ENCODE measurements around the gene CHST3. TPM values are rescaled to one million over a fixed set of nuclear protein-coding genes. Genes with fewer than 3 reads are reported as not detected.
A peak's percentile ranks its signal among the peaks of the same experiment; 100 is the strongest.
"Not testable (repeated sequence)": the region's sequence is repeated elsewhere in the genome, so short reads cannot be mapped to it uniquely, and the experiment has no call there.

The CHST3 gene
- total and polyA plus RNA-seq, 5 donors = 14.9 to 37.0 (median 22.6) TPM

DNA sequence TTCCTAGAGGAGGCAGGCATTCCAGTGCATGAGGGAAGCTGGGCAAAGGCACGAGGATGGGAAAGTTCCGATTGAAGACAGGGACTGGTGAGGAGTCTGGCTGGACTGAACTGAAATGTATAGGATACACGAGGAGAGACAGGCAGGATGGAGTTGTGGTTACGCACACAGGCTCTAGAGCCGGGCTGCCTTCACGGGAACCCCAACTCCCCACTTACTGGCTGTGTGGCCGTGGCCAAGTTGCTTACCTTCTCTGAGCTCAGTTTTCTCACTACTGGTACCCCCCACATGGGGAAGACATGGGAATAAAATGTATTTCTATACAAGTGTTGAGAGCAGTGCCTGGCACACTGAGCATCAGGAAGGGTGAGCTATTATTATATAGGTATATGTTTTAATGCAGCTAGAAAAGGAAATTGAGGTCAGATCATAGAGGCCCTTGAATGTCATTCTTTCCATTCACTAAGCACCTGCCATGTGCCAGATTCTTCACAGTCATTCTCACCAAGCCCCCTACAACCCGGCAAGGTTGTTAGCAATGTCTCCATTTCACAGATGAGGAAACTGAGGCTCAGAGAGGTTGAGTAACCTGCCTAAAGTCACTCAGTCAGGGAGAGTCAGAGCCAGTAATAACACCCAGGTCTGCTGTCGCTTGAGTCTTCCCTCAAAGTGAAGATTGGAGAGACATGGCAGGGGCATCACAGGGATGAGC, 9.7 kb downstream of the CHST3 start:
- peaks cover 59% of the 10 kb centered on the region for H3K4me1 ChIP-seq (ENCODE audit: control insufficient read depth, insufficient read depth, low read length)
- H3K27me3 ChIP-seq (ENCODE audit: control insufficient read depth, insufficient read depth) = no peaks in the 10 kb centered on the region
- ATAC-seq = no peak
- intact Hi-C loops (cut with DNase I) = no loop called here
- no peak overlapping the region for H3K4me3 ChIP-seq (ENCODE audit: low read length)
- no peaks in the 10 kb centered on the region for H3K9me3 ChIP-seq (ENCODE audit: control insufficient read depth, low read length)
- peak in 1 of 3 donors; percentile 4 for DNase-seq
- 85% methylated on average over 9 of the region's 9 CpGs for WGBS
- peak overlapping the region; percentile 76 for H3K27ac ChIP-seq (ENCODE audit: low read length)

DNA sequence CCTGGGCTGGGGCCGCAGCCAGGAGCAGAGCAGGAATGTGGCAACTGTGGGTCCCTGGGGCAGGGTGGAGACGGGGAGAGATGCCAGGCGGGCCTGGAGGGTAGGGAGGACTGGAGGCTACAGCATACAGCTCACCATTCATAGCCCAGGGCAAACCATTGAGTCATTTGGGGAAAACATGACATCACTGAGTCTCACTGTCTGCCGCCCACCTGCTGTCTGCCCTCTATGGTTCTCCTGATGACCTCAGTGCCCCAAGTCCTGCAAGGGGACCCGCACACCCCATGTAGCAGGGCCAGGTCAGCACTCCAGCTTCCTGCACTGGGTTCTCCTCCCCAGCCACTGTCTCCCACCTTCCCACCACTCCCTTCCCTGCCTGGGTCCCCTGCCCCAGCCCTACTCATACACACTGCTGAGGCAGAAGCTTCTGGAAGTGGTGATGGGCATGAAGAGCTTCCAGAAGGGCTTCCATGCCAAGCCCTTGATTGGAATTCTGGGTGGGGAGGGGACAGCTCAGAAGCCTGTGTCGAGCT, 10.4 kb downstream of the CHST3 start:
- DNase-seq (peak; percentile 70 to 80 (median 77)), ATAC-seq (peak; percentile 34 to 50)

DNA sequence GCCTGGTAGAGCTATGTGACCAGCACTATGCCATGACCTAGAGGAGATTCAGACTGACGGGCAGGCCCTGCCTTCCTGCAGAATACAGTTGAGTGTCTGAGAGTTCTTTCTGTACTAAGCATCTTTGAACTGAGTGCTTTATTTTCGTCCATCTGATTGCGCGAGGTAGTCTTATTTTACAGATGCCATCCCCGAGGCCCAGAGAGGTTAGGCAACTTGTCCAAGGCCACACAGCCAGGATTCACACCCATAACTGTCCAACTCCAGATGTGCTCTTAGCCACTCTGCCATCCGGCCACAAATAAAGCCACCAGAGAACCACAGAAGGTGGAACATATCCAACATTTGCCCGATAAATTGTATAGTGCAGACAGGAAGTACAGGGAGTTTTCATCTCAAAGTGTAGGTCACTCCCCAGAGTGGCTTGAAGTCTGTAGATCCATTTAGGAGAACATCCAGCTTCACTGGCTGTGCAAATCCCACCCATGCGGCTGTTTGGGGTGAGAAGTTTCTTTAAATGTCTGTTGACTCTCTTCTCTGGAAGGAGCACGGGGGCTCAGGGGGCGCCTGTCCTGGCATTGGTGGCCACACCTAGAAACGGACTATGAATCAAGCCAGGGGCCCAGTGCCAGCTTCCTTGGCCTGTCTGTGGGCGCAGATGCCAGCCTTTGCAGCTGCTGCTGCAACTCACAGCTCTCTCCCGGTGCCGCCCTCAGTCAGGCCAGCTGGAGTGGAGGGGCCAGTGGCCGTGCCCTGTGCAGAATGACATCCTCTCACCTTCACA, 11.1 kb downstream of the CHST3 start:
- 51% methylated on average over 15 of the region's 15 CpGs for WGBS
- DNase-seq = peak; percentile 66 to 86 (median 84)
- H3K27me3 ChIP-seq (ENCODE audit: control insufficient read depth, insufficient read depth) = no peaks in the 10 kb centered on the region
- H3K4me1 ChIP-seq (ENCODE audit: control insufficient read depth, insufficient read depth, low read length) = peaks cover 68% of the 10 kb centered on the region
- peak overlapping the region; percentile 76 for H3K27ac ChIP-seq (ENCODE audit: low read length)
- peak; percentile 19 to 46 for ATAC-seq
- intact Hi-C loops (cut with DNase I) = no loop called here
- no peak overlapping the region for H3K4me3 ChIP-seq (ENCODE audit: low read length)
- no peaks in the 10 kb centered on the region for H3K9me3 ChIP-seq (ENCODE audit: control insufficient read depth, low read length)

More for the DNA sequence above, 10.4 kb downstream of the CHST3 start:
- intact Hi-C loops (cut with DNase I) = no loop called here
- no peak overlapping the region for H3K4me3 ChIP-seq (ENCODE audit: low read length)
- H3K4me1 ChIP-seq (ENCODE audit: control insufficient read depth, insufficient read depth, low read length) = peaks cover 65% of the 10 kb centered on the region
- peak overlapping the region; percentile 76 for H3K27ac ChIP-seq (ENCODE audit: low read length)
- 51% methylated on average over 6 of the region's 6 CpGs for WGBS
- no peaks in the 10 kb centered on the region for H3K9me3 ChIP-seq (ENCODE audit: control insufficient read depth, low read length)
- H3K27me3 ChIP-seq (ENCODE audit: control insufficient read depth, insufficient read depth) = no peaks in the 10 kb centered on the region

DNA sequence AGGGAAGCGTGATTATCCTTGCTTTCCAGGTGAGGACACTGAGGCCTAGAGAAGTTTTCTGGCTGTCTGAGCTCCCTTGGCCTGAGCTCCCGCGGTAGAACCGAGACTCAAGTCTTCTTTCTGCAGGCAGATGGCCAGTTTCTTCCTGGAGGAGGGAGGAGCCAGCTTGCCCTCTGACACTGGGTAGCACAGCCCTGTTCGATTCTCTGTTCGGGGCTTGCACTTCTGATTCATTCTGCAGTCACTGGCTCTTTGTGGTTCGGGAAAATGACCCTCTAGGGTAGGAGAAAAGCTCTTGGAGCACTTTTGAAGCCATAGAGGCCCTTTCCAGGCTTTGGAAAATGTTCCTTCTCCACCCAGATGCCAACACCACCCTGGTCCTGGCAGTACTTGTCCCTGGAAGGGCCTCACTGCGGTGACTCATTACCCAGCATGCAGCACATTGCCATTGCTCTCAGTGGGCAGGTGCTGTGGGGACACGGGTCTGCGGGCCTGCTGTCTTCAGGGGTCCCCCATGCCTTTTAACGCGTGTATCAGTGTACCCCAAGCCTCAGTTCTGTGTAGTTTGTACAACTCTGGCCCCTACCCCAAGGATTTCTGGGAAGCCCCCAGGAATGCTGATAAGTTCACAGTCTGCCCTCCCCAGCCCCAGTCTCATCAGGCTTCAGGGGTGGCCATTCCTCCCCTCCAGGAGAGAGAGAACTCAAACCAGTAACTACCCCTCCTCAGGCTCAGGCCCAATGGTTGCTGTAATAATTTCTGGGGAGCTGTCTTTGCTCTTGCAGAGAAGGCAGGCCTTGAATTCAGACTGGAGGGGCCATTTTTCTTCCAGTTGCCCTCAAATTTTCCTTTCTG, 11.9 kb downstream of the CHST3 start:
- WGBS = 37% methylated on average over 12 of the region's 12 CpGs
- H3K4me3 ChIP-seq (ENCODE audit: low read length) = no peak overlapping the region
- intact Hi-C loops (cut with DNase I) = no loop called here

DNA sequence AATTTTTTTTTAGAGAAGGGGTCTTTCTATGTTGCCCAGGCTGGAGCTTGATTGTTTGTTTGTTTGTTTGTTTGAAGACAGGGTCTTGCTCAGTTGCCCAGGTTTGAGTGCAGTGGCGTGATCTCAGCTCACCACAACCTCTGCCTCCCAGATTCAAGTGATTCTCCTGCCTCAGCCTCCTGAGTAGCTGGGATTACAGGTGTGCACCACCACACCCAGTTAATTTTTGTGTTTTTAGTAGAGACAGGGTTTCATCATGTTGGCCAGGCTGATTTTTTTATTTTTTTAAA, 13.4 kb downstream of the CHST3 start:
- intact Hi-C loops (cut with DNase I); H3K4me3 ChIP-seq (ENCODE audit: low read length); H3K27ac ChIP-seq (ENCODE audit: low read length); H3K9me3 ChIP-seq (ENCODE audit: control insufficient read depth, low read length); ATAC-seq; H3K27me3 ChIP-seq (ENCODE audit: control insufficient read depth, insufficient read depth): not testable (repeated sequence)
- H3K4me1 ChIP-seq (ENCODE audit: control insufficient read depth, insufficient read depth, low read length) = peaks cover 65% of the 10 kb centered on the region
- 98% methylated on average over 1 of the region's 1 CpG for WGBS
- peak in 1 of 3 donors; percentile 7 for DNase-seq

More for the DNA sequence above, 11.9 kb downstream of the CHST3 start:
- peak; percentile 44 to 54 for ATAC-seq
- no peaks in the 10 kb centered on the region for H3K9me3 ChIP-seq (ENCODE audit: control insufficient read depth, low read length)
- DNase-seq = peak; percentile 61 to 72 (median 69)
- peaks cover 63% of the 10 kb centered on the region for H3K4me1 ChIP-seq (ENCODE audit: control insufficient read depth, insufficient read depth, low read length)
- no peaks in the 10 kb centered on the region for H3K27me3 ChIP-seq (ENCODE audit: control insufficient read depth, insufficient read depth)
- peak overlapping the region; percentile 76 for H3K27ac ChIP-seq (ENCODE audit: low read length)

DNA sequence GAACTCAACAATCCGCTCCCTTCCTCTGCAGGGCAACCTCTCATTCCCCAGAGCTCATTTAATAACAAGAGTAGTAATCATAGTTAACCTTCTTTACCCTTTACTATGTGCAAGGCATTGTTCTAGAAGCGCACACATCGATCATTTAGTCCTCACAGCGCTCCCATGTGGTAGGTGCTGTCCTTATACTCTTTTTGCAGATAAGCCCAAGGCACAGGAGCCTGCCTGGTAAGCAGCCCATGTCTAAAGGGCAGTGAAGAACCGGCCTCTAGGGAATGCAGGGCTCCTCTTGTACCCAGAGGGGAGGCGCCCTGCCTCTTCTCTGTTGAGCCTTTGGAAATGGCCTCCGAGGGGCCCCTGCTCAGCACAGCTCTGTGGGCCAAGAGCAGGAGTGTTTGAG, 14.3 kb downstream of the CHST3 start:
- Histone ChIP-seq H3K4me1 (ENCODE audit: control insufficient read depth, insufficient read depth, low read length) (peaks cover 64% of the 10 kb centered on the region), H3K4me3 (ENCODE audit: low read length) (no peak overlapping the region), H3K27ac (ENCODE audit: low read length) (peak overlapping the region; percentile 34), H3K27me3 (ENCODE audit: control insufficient read depth, insufficient read depth) (no peaks in the 10 kb centered on the region), H3K9me3 (ENCODE audit: control insufficient read depth, low read length) (no peaks in the 10 kb centered on the region)
- DNase-seq = peak in 1 of 3 donors; percentile 18
- no peak for ATAC-seq
- 68% methylated on average over 7 of the region's 7 CpGs for WGBS
- intact Hi-C loops (cut with DNase I) = no loop called here

DNA sequence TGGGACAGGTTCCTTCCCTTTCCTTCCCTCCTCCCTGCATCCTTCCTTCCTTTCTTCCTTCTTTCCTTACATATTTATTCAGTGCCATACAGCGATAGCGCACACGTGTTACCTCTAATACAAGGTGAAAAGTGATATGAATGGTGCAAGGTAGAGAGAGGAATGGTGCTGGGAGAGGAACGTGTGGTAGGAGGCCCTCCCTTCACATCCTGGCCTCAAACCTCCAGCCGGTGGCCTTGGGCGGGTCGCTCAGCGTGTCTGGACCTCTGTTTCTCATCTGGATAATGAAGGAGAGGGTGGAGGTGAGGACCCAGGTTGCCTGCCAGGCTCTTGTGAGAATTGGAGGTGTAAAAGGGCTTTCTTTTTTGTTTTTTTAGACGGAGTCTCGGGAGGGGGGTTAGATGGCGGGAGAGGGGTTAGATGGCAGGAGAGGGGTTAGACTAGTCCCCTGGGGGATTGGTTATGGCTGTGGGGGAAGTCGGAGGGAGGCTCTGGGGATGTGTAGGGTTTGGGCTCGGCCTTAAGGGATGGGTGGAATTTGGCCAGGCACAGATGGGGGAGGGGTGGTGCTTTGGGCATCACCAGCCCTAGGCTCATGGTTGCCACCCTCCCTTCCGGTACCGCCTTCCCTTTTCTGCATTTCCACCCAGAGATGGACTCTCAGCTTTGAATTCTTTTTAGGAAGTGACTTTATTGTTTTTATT, 14.9 kb downstream of the CHST3 start:
- DNase-seq (peak; percentile 24 to 68 (median 56)), ATAC-seq (peak in 1 of 2 donors; percentile 8)
- Histone ChIP-seq H3K4me1 (ENCODE audit: control insufficient read depth, insufficient read depth, low read length) (peaks cover 61% of the 10 kb centered on the region), H3K27me3 (ENCODE audit: control insufficient read depth, insufficient read depth) (no peaks in the 10 kb centered on the region), H3K9me3 (ENCODE audit: control insufficient read depth, low read length) (no peaks in the 10 kb centered on the region), H3K4me3 (ENCODE audit: low read length) (no peak overlapping the region), H3K27ac (ENCODE audit: low read length) (peak overlapping the region; percentile 34)
- WGBS = 68% methylated on average over 15 of the region's 15 CpGs
- intact Hi-C loops (cut with DNase I) = no loop called here

DNA sequence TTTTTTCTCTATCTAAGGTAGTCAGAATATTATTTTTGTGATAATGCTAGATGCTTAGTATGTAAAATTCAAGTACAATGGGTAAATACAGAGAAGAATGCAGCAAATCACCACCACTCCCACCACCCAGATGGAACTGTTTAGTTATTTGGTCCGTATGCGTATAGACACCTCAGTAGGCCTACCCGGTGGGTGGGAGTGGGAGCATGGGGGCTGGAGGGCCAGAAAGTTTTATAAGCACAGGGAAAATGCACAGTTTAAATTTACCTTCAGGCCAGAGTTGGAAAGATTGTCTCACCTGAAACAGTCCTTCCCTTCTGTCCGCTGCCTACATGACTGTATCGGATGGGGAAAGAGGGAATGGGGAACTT, 15.5 kb downstream of the CHST3 start:
- no peak overlapping the region for H3K4me3 ChIP-seq (ENCODE audit: low read length)
- ATAC-seq = no peak
- H3K27ac ChIP-seq (ENCODE audit: low read length) = peak overlapping the region; percentile 73
- H3K27me3 ChIP-seq (ENCODE audit: control insufficient read depth, insufficient read depth) = no peaks in the 10 kb centered on the region
- no peaks in the 10 kb centered on the region for H3K9me3 ChIP-seq (ENCODE audit: control insufficient read depth, low read length)
- DNase-seq = no peak
- H3K4me1 ChIP-seq (ENCODE audit: control insufficient read depth, insufficient read depth, low read length) = peaks cover 59% of the 10 kb centered on the region
- intact Hi-C loops (cut with DNase I) = no loop called here
- 69% methylated on average over 5 of the region's 5 CpGs for WGBS

DNA sequence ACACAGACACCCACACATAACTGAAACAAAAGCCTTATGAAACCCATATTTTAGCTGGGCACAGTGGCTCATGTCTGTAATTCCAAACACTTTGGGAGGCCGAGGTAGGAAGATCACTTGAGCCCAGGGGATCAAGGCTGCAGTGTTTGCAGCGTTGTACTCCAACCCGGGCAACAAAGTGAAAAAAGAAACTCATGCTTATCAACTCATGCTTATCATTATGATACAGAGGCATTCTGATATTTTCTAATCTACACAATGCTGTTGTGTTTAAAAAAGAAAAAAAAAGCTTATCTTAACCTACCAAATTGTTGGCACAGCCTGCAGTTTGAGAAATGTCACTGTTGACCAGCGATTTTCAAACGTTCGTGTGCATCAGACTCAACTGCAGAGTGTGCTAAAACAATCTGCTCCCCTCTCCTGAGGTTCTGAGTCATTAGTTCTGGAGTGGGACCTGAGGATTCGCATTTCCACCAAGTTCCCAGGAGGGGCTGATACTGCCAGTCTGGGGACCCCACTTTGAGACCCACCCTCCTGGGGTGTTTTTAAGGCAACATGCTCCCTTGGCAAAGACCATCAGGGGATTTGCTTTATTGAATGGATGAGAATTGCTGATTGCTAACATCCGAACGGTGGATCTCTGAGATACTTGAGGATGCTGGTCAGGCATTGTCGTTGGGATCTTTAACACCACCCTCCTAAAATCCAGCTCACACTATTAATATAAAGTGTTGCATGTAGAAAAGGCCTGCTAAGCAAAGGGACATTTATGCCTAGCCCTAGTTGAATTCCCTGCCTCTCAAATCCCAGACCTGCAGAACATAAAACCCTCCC, 16.2 kb downstream of the CHST3 start:
- Histone ChIP-seq H3K27me3 (ENCODE audit: control insufficient read depth, insufficient read depth) (no peaks in the 10 kb centered on the region), H3K9me3 (ENCODE audit: control insufficient read depth, low read length) (no peaks in the 10 kb centered on the region), H3K27ac (ENCODE audit: low read length) (peak overlapping the region; percentile 73), H3K4me3 (ENCODE audit: low read length) (no peak overlapping the region), H3K4me1 (ENCODE audit: control insufficient read depth, insufficient read depth, low read length) (peaks cover 57% of the 10 kb centered on the region)
- peak in 2 of 3 donors; percentile 11 to 19 for DNase-seq
- 14% methylated on average over 10 of the region's 10 CpGs for WGBS
- peak; percentile 18 to 47 for ATAC-seq
- intact Hi-C loops (cut with DNase I) = no loop called here

All from right cardiac atrium (tissue), 5 donors.